GM18505 (cell line): ENCODE data around the gene RASSF4.
A peak's percentile ranks its signal among the peaks of the same experiment; 100 is the strongest.

ENCODE experiments used
- ATAC-seq: cut with Tn5 transposase; IDR thresholded peaks from one replicate; pipeline ENCODE4 v1.9.1; 2021; ENCODE audit not compliant: unreplicated experiment
- POLR2A ChIP-seq: IDR thresholded peaks from 4 replicates; pipeline ENCODE4 v1.6.1; 2011; ENCODE audit warnings: borderline replicate concordance; ENCODE audit not compliant: insufficient read depth, insufficient read length; ENCODE audit errors: extremely low read depth

The RASSF4 gene

GRCh38 chr10:44981172-44982113 is 21.8 kb downstream of the RASSF4 start:
- no peak for TF ChIP-seq POLR2A
- ATAC-seq: peak; percentile 69

- TF ChIP-seq POLR2A: no peak
- ATAC-seq: no peak
These were observed 22.5 kb downstream of the RASSF4 start for GRCh38 chr10:44982114-44982460.

DNA sequence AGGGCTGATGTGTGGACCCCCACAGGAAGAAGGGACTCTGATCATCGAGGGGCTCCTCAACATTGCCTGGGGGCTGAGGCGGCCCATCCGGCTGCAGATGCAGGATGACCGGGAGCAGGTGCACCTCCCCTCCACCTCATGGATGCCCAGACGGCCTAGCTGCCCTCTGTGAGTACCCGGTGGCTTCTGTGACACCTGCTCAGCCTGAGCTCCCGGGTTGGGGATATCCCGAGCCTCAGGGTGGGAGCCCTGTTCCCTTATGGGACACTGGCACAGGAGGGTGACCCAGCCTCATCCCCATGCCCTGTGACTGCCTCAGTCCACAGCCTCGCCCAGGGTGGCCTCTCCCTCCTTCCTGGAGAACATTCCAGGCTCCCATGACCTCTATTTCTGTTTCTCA is 22.9 kb downstream of the RASSF4 start:
- no peak for TF ChIP-seq POLR2A
- no peak for ATAC-seq

GRCh38 chr10:44983066-44983894 is 23.7 kb downstream of the RASSF4 start:
- ATAC-seq: no peak
- no peak for TF ChIP-seq POLR2A

DNA sequence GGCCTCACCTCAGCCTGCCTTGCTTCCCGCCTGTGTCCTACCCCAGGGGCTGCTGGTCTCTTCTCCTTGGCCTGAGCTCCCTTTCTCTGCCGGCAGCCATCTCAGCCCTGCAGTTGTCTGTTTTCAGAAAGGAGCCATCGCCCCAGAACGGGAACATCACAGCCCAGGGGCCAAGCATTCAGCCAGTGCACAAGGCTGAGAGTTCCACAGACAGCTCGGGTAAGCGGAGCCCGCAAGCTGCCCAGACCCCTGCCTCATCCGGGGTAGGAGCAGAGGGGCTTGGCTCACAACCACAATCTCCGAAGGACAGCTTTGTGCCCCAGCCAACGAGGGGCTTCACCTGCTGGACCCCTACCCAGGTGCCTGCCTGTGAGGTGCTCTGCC is 24.3 kb downstream of the RASSF4 start:
- no peak for TF ChIP-seq POLR2A
- ATAC-seq: no peak

GRCh38 chr10:44984671-44985101 is 25.1 kb downstream of the RASSF4 start:
- no peak for ATAC-seq
- TF ChIP-seq POLR2A: no peak

DNA sequence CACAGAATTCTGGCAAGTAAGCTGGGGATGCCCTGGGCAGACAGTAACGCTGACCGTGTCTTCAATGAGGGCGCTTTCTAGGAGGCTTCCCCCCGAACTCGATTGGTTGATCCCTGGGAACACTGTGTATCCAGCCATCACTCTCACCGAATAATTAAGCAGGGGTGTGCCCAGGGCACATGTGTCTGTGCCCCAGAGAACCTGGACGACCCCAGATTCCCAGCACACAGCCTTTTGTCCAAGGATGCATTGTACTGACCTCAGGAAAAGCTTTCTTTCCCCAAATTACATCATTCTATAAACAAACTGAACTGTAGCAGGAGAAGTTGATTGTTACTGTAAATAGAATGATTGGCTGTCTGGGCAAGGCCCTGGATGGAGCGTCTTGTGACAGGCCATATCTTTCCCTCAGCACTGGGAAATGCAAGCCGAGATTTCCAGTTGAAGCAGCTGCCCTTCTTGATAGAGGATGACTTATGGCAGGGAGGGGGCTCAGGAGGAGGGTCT is 25.6 kb downstream of the RASSF4 start:
- no peak for ATAC-seq

GRCh38 chr10:44986179-44986578 is 26.6 kb downstream of the RASSF4 start:
- no peak for ATAC-seq
- TF ChIP-seq POLR2A: no peak

More for the DNA sequence above, 25.6 kb downstream of the RASSF4 start:
- TF ChIP-seq POLR2A: no peak

DNA sequence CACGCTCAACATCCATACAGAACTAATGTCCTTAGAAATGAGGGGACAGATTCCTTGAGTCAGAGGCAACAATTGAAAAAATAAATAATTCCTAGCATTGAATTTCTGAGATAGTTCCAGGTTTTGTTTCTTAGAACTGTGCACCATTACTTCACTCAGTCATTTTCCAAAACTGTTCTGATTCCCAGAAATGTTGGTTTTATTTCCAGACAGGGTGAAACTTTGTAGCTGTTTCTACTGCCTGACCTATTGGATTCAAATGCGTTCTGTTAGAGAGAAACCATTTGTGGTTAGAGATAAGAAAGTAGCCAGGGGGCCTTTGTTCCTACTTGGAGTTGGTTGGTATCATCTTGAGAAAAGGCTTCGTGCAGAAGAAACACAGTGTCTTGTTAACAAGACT is 27.1 kb downstream of the RASSF4 start:
- no peak for TF ChIP-seq POLR2A

DNA sequence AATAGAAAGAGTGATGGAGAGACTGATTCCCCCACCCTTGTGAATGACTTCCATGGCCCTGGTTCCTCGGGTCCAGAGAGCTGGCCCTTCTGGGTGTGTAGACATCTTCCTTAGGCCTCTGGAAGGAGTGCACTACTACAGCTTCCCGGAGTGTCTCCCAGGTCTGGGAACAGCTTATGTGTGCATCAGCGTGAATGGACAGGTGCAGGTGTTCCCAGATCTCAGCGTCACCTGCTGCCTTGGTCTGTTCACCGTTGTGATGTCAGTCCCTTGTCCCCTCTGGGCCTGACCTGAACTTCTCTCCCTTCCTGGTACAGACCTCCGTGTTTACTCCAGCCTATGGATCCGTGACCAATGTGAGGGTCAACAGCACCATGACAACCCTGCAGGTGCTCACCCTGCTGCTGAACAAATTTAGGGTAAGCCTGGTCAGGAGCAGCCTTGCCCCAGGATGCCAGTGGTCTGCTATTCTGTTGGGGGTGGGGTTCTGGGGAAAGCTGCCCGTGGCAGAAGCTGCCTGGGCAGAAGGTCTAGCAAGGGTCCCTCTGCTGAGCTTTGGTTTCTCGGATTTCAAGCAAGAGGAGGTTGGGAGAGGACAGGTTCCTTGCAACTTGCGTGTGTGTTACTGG is 29.5 kb downstream of the RASSF4 start:
- ATAC-seq: no peak
- TF ChIP-seq POLR2A: no peak

More for the DNA sequence above, 27.1 kb downstream of the RASSF4 start:
- no peak for ATAC-seq

DNA sequence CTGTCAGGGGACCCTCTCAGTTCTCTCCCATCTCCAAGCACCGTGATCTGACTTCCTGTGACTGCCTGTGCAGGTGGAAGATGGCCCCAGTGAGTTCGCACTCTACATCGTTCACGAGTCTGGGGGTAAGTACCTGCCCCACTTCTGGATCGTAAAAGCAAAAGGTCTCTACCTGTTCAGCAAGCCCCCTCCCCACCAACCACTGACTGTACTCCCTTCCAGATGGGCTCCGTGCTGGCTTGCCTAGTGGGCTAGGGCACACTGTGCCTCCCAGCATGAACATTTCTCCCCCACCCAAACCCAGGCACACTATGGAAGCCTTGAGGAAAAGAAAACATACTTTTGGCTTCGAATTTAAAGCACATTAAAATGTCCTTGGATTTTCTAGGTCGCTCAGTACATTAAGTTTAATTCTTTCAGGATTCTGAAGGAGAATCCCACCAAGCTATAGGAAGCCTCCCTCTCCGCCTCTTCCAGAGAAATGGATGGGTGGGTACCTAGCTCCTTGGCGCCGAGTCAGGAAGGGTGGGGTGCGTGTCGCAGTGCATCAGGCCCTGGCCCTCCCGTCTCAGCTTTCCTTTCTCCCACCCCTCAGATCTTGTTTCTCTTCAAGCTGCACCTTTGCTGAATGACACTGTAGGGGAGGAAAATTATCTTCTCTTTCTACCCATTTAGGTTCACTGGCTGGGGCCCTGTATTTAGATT is 30.1 kb downstream of the RASSF4 start:
- no peak for TF ChIP-seq POLR2A
- ATAC-seq: no peak

DNA sequence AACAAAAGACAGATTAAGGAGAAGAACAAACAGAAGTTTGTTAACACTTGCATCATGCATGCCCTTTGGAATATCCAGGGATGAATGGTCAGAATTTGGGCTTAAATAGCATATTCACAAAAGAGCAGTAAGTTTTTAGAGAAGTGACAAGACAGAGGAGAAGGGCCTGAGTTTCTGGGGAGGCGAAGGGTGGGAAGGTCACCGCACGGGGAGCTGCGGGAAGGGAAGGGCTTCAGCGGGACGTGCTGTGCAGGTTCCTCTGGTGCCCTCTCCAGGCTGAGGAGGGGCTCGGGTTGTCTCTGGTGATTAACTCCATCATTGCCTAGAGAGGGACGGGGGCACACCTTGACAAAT is 30.7 kb downstream of the RASSF4 start:
- no peak for TF ChIP-seq POLR2A
- ATAC-seq: no peak

GRCh38 chr10:44990965-44991364 is 31.4 kb downstream of the RASSF4 start:
- no peak for TF ChIP-seq POLR2A
- no peak for ATAC-seq
